HG02970 (cell line): ENCODE measurements around the gene PPP1R37.

Experiments
- ATAC-seq: cut with Tn5 transposase; IDR thresholded peaks from one replicate; pipeline ENCODE4 v1.9.1; 2021; ENCODE audit warnings: mild to moderate bottlenecking, moderate library complexity, moderate number of reproducible peaks; ENCODE audit not compliant: unreplicated experiment, low FRiP score

Gene PPP1R37

GRCh38 chr19:45070214-45070613, 22.8 kb upstream of the PPP1R37 start:
- no peak for ATAC-seq

- ATAC-seq, result no peak
Observed at GRCh38 chr19:45070861-45071544, 22.0 kb upstream of the PPP1R37 start.

- no peak for ATAC-seq
Observed at GRCh38 chr19:45071545-45071938, 21.4 kb upstream of the PPP1R37 start.

- ATAC-seq, result no peak
Observed at GRCh38 chr19:45071969-45072790, 20.8 kb upstream of the PPP1R37 start.

- no peak for ATAC-seq
Observed at GRCh38 chr19:45074744-45075300, 18.2 kb upstream of the PPP1R37 start.

- peak; percentile 53 for ATAC-seq
Observed at GRCh38 chr19:45075301-45076028, 17.5 kb upstream of the PPP1R37 start.

- ATAC-seq, result peak; percentile 42
Observed at GRCh38 chr19:45076029-45076850, 16.7 kb upstream of the PPP1R37 start, which contains the start of gene ZNF296. TSS of gene ZNF296 (minus strand) at chr19:45076478. CDS start at chr19:45076373, 105 bp downstream.

GRCh38 chr19:45076851-45077730, 15.9 kb upstream of the PPP1R37 start:
- no peak for ATAC-seq

GRCh38 chr19:45078390-45079062, 14.5 kb upstream of the PPP1R37 start:
- ATAC-seq, result no peak

GRCh38 chr19:45079063-45079910, 13.7 kb upstream of the PPP1R37 start, which contains the start of gene GEMIN7:
TSS of gene GEMIN7 (plus strand) at chr19:45079260. CDS start at chr19:45090115, 10,855 bp downstream.
- ATAC-seq, result no peak

- ATAC-seq, result no peak
Observed at GRCh38 chr19:45079911-45080370, 13.0 kb upstream of the PPP1R37 start.

GRCh38 chr19:45082170-45082569, 10.8 kb upstream of the PPP1R37 start:
- no peak for ATAC-seq

- no peak for ATAC-seq
Observed at GRCh38 chr19:45086480-45086879, 6.5 kb upstream of the PPP1R37 start.

- ATAC-seq, result no peak
Observed at GRCh38 chr19:45087531-45087930, 5.4 kb upstream of the PPP1R37 start.

- ATAC-seq, result no peak
Observed at GRCh38 chr19:45090034-45090433, 2.9 kb upstream of the PPP1R37 start.

- ATAC-seq, result no peak
Observed at GRCh38 chr19:45090606-45091005, 2.4 kb upstream of the PPP1R37 start.
